ENCODE results near the gene CACFD1.

CACFD1 gene

GRCh38 chr9:133519693-133520092 lies 59.9 kb downstream of the CACFD1 start:
- no peak overlapping the region for H3K4me3 ChIP-seq (ENCODE audit: low read length)
- DNase-seq (ENCODE audit: low read depth), result no peak
- no peak for TF ChIP-seq CTCF (conservative IDR thresholded peaks at IDR 0.05; ENCODE audit: low read length)

- DNase-seq (ENCODE audit: low read depth), result no peak
- no peak overlapping the region for H3K4me3 ChIP-seq (ENCODE audit: low read length)
- no peak for TF ChIP-seq CTCF (conservative IDR thresholded peaks at IDR 0.05; ENCODE audit: low read length)
Observed at GRCh38 chr9:133520121-133520835, 60.5 kb downstream of the CACFD1 start.
